Suprapubic skin (tissue), 4 donors: ENCODE results near the gene LACTB. TPM values are rescaled to one million over a fixed set of nuclear protein-coding genes. Genes with fewer than 3 reads are reported as not detected.
A peak's percentile ranks its signal among the peaks of the same experiment; 100 is the strongest.

Source experiments
- DNase-seq, 2 donors: peaks; one replicate each; pipeline ENCODE4 v3.0.0-alpha.2; 2019; ENCODE audit warnings: low spot score in 2 of 2
- H3K27ac ChIP-seq: fragments of 200-600 bp; sonication (generic); one replicate; pipeline ENCODE4 v1.5.1; 2019
- H3K27me3 ChIP-seq: fragments of 200-600 bp; sonication (generic); one replicate; pipeline ENCODE4 v1.5.1; 2019
- H3K36me3 ChIP-seq: fragments of 200-600 bp; sonication (generic); one replicate; pipeline ENCODE4 v1.5.1; 2019
- H3K4me1 ChIP-seq: fragments of 200-600 bp; sonication (generic); one replicate; pipeline ENCODE4 v1.5.1; 2019
- H3K4me3 ChIP-seq: fragments of 200-600 bp; sonication (generic); one replicate; pipeline ENCODE4 v1.5.1; 2019; ENCODE audit warnings: mild to moderate bottlenecking
- H3K9me3 ChIP-seq: fragments of 200-600 bp; sonication (generic); one replicate; pipeline ENCODE4 v1.5.1; 2019
- CTCF ChIP-seq, 2 donors: fragments of 200-600 bp in 1 of 2; fragments of 450-650 bp in 1 of 2; sonication (generic) in 1 of 2; IDR thresholded peaks; one replicate each; pipeline ENCODE4 v1.5.1; 2016 to 2019; ENCODE audit warnings: antibody characterized with exemption in 2 of 2, mild to moderate bottlenecking in 1 of 2, moderate library complexity in 1 of 2
- EP300 ChIP-seq: sonication (generic); formaldehyde crosslinking; IDR thresholded peaks from one replicate; pipeline ENCODE4 v1.6.1; 2017; ENCODE audit warnings: antibody characterized with exemption
- POLR2A ChIP-seq, 2 donors: fragments of 450-650 bp; IDR thresholded peaks; one replicate each; pipeline ENCODE4 v1.6.1; 2017; ENCODE audit warnings: antibody characterized with exemption in 2 of 2, mild to moderate bottlenecking in 2 of 2, moderate library complexity in 2 of 2
- POLR2AphosphoS5 ChIP-seq, 3 donors: sonication (generic); formaldehyde crosslinking; IDR thresholded peaks; one replicate each; pipeline ENCODE4 v1.6.1; 2017; ENCODE audit warnings: antibody characterized with exemption in 3 of 3
- WGBS: methylation state at CpG from one replicate; pipeline ENCODE4 v1.1.5; 2018; 5-methylcytosine and 5-hydroxymethylcytosine counted together
- total RNA-seq, 4 donors: library from RNA; depleted of rRNA; stranded (reverse); fragments of >200 nt; gene quantifications; one replicate each; pipeline ENCODE4 v1.1.0, GENCODE V29; 2016

LACTB gene
- total RNA-seq, result 10 to 100 TPM; 11.3 to 15.9 (median 12.6) TPM

- Histone ChIP-seq H3K36me3 (peaks cover 3% of the 10 kb centered on the region), H3K27ac (peak within 1 kb of the TSS; percentile 96), H3K4me1 (peaks cover 12% of the 10 kb centered on the region), H3K9me3 (no peaks in the 10 kb centered on the region), H3K4me3 (peak within 1 kb of the TSS; percentile 90), H3K27me3 (no peaks in the 10 kb centered on the region)
- 2% methylated on average over 26 of the region's 40 CpGs for WGBS
- peak; percentile 90 to 92 for DNase-seq
- TF ChIP-seq CTCF (IDR thresholded peaks at IDR 0.05), result no peak
- TF ChIP-seq POLR2AphosphoS5 (IDR thresholded peaks at IDR 0.05), result peak in 1 of 3 donors; percentile 46
- peak in 1 of 2 donors; percentile 63 for TF ChIP-seq POLR2A (IDR thresholded peaks at IDR 0.05)
- TF ChIP-seq EP300, result no peak
These were observed at the start of gene LACTB for GRCh38 chr15:63121382-63122001. TSS of gene LACTB (plus strand) at chr15:63121861. CDS start at chr15:63121872, 11 bp downstream.

GRCh38 chr15:63072023-63072650, 49.5 kb upstream of the LACTB start:
- H3K4me3 ChIP-seq, result no peak overlapping the region
- 58% methylated on average over 3 of the region's 3 CpGs for WGBS
- no peak for DNase-seq
- no peaks in the 10 kb centered on the region for H3K9me3 ChIP-seq
- no peak for TF ChIP-seq POLR2AphosphoS5 (IDR thresholded peaks at IDR 0.05)
- no peak for TF ChIP-seq CTCF (IDR thresholded peaks at IDR 0.05)
- no peak for TF ChIP-seq POLR2A (IDR thresholded peaks at IDR 0.05)
- no peak for TF ChIP-seq EP300
- peaks cover 38% of the 10 kb centered on the region for H3K36me3 ChIP-seq
- no peak overlapping the region for H3K27ac ChIP-seq
- no peaks in the 10 kb centered on the region for H3K27me3 ChIP-seq
- H3K4me1 ChIP-seq, result peaks cover 9% of the 10 kb centered on the region

GRCh38 chr15:63072809-63073277, 48.8 kb upstream of the LACTB start:
- DNase-seq, result no peak
- Histone ChIP-seq H3K4me1 (peaks cover 9% of the 10 kb centered on the region), H3K36me3 (peaks cover 31% of the 10 kb centered on the region), H3K9me3 (no peaks in the 10 kb centered on the region), H3K27ac (no peak overlapping the region), H3K4me3 (no peak overlapping the region), H3K27me3 (no peaks in the 10 kb centered on the region)
- TF ChIP-seq EP300 (no peak), POLR2A (IDR thresholded peaks at IDR 0.05) (no peak), POLR2AphosphoS5 (IDR thresholded peaks at IDR 0.05) (no peak), CTCF (IDR thresholded peaks at IDR 0.05) (no peak)
- 82% methylated on average over 9 of the region's 9 CpGs for WGBS

DNA sequence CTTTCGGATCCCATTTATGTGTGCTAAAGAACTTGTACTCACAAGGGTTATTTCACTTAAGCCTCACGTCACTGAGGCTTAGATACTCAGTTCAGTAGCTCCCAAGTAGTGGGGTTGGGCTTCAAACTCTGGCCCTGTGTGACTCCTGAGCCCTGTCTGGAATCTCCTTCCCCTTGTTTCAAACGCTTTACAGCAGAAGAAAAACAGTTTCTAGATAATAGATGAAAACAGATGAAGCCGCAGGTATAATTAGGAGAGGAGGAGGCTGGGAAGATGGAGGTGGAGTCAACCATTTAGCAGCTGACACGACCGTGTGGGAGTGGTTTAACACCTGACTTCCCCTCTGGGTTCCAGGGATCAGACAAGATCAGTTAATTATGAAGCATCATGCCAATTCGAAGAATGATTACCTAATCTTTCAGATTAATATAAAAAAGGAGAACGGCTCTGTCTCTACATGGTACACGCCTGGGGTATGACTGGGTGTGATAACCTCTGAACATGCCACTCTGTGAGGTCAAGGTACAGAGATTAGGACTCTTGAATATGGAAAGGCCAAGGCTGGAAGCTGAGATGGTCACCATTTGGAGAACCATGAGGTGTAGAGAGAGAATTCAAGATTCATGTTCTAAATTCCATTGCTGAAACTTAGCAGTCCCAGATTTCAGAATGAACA, 48.0 kb upstream of the LACTB start:
- peaks cover 9% of the 10 kb centered on the region for H3K4me1 ChIP-seq
- peaks cover 24% of the 10 kb centered on the region for H3K36me3 ChIP-seq
- no peaks in the 10 kb centered on the region for H3K9me3 ChIP-seq
- H3K27me3 ChIP-seq, result no peaks in the 10 kb centered on the region
- H3K27ac ChIP-seq, result no peak overlapping the region
- DNase-seq, result no peak
- no peak for TF ChIP-seq CTCF (IDR thresholded peaks at IDR 0.05)
- no peak for TF ChIP-seq POLR2A (IDR thresholded peaks at IDR 0.05)
- no peak for TF ChIP-seq POLR2AphosphoS5 (IDR thresholded peaks at IDR 0.05)
- TF ChIP-seq EP300, result no peak
- no peak overlapping the region for H3K4me3 ChIP-seq
- WGBS, result 56% methylated on average over 9 of the region's 9 CpGs
